SIG-M5 treated with dmso at 0.1 percent for 504 hours (cell line): ENCODE measurements around the gene CREB3L1.

ENCODE experiments used
- DNase-seq: peaks from one replicate; lab custom pipeline; 2025; ENCODE audit not compliant: unreplicated experiment; lab: John Stamatoyannopoulos, UW

The CREB3L1 gene

GRCh38 chr11:46272816-46273427, 4.5 kb upstream of the CREB3L1 start:
- no peak for DNase-seq

DNA sequence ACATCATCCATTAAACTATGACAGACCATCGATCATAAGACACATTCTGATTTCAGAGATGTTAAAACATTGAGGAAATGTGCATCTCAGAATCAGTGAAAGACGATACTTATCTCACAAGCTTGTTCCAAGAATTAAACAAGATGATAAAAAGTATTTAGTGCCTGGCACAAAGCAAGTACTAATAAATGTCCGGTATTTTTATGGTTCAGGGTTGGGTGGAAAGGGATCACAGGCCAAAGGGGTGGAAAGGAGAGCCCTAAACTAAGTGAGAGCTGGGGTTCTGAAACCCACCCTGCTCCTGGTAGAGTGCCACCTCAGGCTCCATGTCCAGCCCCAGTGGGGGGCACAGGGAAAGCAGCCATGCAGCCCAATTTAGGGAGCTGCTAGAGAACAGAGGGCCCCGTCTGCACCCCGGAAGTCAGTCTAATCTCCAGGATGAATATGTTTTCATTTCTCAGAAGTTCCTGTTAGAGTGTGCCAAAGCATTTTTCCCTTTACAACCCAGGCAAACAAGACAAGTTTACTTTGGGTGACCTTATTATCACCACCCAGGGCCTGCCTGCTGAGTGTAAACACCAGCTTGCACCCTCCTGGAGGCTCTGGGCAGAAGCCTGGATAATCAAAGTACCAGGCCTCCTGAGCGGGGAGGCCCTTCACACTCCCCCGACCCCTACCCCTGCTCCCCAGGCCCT, 3.8 kb upstream of the CREB3L1 start:
- DNase-seq = no peak

GRCh38 chr11:46275964-46276641, 1.4 kb upstream of the CREB3L1 start:
- DNase-seq = peak; percentile 41

- no peak for DNase-seq
Measured at GRCh38 chr11:46277313-46277621, 195 bp upstream of the CREB3L1 start.

DNA sequence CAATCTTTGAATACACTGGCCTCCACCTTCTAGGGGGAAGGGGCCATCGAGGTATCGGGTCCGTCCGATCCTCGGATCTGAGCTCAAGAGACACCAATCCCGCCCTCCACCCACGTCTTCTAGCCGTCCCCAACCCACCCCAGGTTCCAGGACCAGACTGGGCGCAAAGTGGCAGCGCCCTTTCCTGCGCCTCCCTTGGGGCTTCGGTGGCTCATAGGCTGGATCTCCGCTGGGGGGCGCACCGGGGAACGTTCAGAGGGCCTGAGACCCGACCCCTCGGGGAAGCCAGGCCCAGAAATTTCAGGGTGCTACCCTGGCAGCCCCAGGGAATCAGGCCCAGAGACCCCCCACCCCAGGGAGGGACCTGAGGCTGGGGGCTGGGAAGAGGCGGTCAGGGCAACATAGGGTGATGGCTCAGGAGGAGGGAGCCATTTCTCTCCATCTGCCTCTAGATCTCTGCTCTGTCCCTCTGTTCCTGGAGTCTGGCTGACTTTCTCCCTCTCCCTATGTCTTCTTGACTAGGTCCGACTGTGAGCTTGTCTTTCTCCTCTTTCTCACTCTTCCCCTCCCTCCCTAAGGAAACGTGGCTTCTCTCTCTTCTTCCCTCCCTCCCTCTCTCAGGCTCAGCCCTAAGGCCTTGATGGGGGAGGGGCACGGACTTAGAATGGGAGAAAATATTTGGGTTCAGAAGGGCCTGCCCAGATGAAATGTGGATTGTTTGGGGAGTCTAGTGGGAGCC, 1.1 kb downstream of the CREB3L1 start:
- DNase-seq = no peak

DNA sequence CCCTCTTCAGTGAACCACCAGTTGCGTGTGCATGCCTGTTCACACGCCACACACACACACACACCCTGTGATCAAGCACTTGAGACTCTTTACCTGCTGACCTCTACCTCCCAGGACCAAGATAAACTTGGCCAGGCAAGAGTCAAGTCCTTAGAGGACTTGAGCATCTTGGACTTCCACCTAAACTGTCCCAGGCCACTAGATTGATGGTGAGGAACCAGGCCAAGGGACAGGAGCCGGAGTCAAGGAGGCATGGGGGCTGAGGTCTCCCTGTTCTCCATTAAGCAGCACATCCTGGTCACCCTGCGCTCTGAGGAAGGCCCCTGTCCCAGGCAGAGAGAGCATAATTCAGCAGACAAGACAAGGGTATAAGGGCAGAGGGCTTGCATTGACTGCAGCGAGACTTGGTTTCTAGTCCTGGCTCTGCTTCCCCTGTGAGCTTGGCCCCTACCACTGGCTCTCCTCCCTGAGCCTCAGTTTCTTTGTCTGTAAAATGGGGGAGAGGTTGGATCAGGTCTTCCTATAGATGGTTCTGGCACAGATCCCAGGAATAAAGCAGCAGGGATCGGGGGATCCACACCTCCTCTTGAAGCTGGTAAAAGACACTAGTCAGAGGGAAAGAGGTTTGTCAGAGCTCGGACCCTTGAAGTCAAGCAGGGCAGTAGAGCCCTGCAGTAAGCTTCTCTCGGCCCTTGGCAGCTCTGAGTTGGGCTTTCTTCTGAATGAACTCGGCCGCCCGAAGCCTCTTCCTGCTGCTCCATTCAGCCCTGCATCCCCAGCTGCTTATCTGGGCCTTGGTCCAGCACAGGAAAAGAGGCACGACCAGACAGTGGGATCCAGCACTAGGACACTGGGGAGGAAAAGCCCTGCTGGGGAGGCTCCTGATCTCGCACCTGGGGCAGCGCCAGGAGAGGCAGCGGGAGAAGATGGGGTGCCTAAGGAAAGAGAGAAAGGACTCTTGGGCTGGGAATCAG, 2.0 kb downstream of the CREB3L1 start:
- DNase-seq = no peak

DNA sequence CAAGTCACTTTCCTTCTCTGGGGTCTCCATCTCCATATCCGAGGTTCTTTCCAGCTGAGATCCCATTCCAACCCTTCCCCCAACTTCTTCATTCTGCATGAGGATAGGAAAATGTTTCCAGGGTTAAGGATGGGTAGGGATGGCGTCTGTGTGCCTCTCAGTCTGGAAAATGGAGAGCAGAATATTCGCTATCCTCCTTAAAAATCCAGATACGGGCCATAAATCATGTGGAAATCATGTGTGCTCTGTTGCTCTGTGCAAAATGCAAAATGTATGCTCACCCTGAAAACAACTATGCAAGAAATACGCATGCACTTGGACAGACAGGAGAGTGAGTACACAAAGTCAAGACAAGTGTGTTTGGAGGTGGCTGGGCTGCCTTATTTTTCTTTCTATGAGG, 3.2 kb downstream of the CREB3L1 start:
- DNase-seq = no peak

- DNase-seq = no peak
Measured at GRCh38 chr11:46281371-46281831, 3.9 kb downstream of the CREB3L1 start.

GRCh38 chr11:46285173-46285572, 7.7 kb downstream of the CREB3L1 start:
- DNase-seq = no peak

DNA sequence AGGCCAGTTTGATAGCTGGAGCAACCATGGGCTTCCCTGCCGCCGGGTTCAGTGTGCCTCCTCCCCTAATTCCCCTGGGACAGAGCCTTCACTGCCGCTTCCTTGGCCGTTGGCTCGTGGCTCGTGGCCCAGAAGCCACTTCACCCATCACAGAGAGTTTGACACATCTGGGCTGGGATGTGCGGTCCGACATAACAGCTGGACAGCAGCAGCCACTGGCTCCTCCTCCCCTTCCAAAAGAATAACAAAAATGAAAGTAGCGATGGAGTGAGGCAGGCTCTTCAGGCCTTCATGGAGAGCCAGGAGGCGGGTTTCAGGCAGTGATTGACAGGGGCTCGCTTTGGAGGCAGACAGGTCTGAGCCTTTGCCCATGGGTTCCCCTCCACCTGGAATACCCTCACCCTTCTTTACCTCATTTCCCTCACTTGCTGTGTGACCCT, 8.2 kb downstream of the CREB3L1 start:
- DNase-seq = no peak

GRCh38 chr11:46286789-46287188, 9.3 kb downstream of the CREB3L1 start:
- no peak for DNase-seq

- no peak for DNase-seq
Measured at GRCh38 chr11:46288451-46288850, 11.0 kb downstream of the CREB3L1 start.

DNA sequence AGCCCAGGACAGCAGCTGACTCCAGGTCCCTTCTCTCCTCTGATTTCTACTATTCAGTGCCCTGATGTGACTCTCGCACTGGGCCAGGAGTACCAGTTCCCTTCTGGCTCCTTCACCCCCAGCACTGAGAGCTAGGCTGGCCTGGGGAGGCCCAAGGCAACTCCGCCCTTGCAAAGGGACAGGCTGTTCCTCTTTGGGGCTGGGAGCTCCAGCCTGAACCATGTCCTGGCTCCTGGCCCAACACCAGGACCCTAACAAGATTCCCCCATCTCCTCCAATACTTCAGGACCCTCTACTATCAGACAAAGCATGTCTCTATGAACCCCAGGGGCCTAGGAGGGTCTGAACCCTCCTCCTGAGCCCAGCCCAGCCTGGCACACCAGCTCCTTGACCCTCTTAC, 12.5 kb downstream of the CREB3L1 start:
- DNase-seq = no peak

GRCh38 chr11:46290598-46291309, 13.3 kb downstream of the CREB3L1 start:
- DNase-seq = no peak

DNA sequence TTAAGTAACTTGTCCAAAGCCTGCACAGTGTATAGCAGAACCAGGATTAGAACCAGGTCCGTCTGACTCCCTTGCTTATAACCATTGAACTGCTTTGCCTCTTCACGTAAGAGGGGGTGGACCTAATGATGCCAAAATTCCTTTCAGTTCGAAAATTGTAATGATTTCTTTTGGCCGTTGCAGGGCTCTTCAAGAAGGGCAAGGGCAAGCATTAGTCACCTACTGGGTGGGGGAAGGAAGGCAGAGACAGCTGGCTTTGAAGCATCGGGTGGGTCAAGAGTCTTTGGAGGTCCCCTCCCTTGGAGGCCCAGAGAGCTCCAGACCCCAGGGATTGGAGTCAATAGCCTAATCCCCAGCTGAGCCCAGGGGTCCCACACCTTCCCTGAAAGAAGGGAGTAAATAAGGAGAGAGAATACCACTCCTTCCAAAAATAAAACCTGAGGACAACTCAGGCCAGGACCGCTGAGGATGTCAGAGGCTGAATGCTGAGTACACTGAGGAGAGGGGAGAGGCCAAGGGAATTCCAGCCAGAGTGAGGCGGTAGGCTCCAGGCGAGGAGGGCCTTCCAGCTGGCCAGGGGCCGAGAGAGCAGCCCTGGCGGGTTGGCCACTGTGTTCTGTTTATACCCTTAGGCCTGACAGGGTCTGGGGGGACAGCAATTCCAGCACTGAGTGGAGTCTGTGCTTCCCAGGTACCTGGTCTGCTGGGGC, 14.1 kb downstream of the CREB3L1 start:
- no peak for DNase-seq

- DNase-seq = no peak
Measured at GRCh38 chr11:46293066-46293465, 15.6 kb downstream of the CREB3L1 start.

DNA sequence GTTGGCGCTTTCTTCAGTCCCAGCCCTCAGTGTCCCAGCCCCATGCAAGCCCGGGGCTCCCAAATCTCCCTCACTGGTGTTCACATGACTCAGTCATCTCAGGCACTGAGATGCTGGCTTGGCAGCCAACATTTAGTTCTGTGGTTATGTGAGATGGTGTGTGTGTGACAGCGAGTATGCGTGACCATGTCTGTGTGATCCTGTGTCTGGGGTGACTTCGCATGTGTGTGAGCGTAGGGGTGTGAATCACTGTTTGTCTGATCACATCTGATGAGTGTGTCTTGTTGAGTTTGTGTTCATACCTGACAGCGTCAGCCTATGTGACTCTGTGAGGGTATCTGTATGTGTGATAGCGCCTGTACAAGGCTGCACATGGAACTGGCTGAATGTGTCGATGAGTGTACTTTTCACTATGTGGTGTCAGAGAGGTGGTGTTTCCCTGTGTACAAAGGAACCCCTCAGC, 16.2 kb downstream of the CREB3L1 start:
- DNase-seq = no peak

- no peak for DNase-seq
Measured at GRCh38 chr11:46294365-46295309, 17.2 kb downstream of the CREB3L1 start.
